AG08396 (cell line): Measurements from ENCODE around the gene KCNQ4.
A peak's percentile ranks its signal among the peaks of the same experiment; 100 is the strongest.

Source experiments
- DNase-seq: peaks from one replicate; pipeline ENCODE4 v3.0.0; 2012; ENCODE audit warnings: low spot score, mixed read lengths

Gene KCNQ4

DNA sequence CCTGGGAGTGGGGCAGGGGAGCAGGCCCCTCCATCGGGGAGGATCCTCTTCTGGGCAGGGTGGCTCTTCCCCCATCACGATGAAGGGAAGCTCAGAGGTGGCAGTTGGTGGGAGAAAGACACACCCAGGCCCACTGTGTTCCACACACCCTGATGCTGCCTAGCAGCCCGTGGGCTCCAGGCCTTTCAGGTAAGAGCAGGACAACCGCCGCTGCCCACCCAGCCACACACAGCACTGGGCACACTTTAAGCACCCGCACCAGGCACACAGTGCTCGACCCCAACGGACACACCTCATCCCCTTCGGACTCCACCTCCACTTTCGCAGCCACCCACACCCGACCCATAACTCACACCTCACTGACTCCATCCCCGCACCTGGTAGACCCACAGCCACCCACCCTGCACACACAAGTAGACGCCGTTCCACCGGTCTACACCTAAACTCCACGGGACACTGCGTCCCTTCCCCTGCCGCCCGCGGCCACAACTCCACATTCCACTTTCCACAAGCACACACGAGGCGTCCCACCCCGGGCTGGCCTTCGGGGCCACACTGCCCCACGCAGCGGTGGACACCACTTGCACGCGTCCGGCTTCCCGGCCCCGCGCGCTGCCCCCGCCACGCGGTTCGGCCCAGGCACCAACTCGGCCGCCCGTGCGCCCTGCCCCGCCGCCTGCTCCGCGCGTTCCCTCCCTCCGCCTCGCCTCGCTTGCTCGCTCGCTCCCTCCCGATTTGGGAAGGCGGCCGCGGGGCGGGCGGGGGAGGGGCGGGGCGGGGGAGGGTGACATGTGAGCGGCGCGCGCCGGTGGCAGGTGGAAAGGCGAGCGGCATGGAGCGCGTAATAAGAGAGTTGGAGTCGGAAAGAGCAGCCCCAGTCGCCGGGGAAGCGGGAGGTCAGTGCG is at the start of gene KCNQ4:
TSS of gene KCNQ4 (plus strand) at position 787 of the 905 bp plus-strand sequence. CDS start 307 bp downstream, outside the sequence.
- peak; percentile 58 for DNase-seq

DNA sequence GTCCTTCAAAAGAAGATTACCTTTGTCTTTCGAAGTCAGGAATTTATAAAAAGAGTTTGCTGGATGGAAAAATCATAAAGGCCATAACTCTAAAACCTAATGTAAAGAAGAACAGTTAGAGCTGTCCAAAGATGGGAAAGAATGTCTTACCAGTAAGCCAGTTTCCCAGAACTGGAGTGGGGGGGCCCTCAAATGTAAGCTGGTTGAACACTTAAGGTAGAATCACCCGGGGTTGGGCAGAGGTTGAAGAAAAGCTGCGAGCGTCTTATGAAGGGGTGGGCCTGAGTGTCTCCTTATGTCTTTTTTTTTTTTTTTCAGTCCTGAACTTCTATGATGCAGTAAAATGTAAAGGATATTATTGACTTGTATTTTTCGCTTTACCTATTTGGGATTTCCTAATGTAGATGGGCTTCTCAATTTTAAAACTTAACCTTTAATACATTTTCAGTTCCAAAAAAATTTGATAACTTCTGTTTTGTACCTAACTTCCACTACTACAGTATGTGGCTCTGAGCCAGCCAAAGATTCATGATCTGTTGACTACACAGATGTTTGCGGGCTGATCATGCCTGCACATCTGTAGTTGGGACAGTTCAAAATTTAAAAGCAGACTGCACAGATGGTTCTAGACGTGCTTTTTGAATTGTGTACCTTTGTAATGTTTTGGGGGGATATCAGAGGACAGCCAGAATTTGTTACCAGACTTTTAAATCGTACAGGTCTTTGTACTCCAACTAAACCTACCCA is 48.5 kb upstream of the KCNQ4 start:
- no peak for DNase-seq

DNA sequence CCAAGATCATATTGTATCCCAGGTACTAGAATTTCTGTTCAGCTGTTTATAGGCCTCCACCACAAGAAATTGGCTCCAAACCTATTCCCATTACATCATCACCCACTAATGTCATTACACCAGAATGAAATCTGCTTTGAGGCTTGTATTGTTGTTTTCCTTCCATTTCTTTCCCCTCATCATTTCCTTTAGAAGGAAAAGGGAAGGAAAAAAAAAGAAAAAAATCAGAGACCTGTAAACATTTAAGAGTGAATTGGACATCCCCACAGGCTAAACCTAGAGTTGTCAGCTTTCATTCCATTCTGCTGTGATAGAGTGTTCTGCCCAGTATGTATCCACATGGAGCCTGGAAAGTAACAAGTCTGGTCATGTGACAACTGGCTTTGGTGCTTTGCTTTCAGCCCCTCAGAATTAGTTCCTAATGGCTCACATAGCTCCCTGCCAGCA is 47.5 kb upstream of the KCNQ4 start:
- DNase-seq: no peak

DNA sequence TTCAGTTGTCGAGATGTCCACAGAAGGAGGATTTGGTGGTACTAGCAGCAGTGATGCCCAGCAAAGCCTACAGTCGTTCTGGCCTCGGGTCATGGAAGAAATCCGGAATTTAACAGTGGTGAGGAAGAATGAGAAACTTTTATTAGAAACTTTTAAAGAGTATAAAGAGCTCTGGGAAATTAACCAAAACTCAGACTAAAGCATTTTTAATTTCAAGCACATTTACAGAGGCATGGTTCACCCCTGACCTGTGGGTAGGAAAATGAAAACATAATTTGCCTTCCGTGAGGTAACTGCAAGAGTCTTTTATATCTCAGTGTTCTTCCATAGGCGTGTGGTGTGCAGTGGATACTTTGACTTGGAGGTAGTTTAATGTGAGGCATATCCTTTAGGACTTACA is 44.8 kb upstream of the KCNQ4 start:
- DNase-seq: no peak

DNA sequence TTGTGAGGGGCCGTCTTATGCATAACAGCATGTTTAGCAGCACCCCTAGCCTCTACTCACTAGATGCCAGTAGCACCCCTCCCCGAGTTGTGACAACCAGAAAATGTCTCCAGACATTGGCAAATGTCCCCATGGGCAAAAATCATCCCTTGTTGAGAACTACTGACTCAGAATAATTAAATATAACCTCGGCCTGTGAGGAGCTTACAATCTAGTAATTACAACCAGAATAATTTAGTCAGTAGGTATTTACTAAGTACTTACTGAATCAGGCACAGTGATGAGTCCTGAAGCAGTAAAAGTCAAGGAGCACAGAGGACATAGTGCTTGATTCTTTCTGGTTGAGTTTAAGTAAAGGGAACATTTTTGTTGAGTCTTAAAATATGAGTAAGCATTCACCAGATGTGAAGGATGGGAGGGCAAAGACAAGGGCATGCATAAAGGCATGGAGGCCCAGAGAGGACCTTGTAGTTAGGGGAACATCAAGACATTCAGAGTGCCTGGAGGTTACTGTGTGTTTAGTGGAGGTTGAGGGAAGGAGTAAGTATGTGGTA is 44.1 kb upstream of the KCNQ4 start:
- no peak for DNase-seq

DNA sequence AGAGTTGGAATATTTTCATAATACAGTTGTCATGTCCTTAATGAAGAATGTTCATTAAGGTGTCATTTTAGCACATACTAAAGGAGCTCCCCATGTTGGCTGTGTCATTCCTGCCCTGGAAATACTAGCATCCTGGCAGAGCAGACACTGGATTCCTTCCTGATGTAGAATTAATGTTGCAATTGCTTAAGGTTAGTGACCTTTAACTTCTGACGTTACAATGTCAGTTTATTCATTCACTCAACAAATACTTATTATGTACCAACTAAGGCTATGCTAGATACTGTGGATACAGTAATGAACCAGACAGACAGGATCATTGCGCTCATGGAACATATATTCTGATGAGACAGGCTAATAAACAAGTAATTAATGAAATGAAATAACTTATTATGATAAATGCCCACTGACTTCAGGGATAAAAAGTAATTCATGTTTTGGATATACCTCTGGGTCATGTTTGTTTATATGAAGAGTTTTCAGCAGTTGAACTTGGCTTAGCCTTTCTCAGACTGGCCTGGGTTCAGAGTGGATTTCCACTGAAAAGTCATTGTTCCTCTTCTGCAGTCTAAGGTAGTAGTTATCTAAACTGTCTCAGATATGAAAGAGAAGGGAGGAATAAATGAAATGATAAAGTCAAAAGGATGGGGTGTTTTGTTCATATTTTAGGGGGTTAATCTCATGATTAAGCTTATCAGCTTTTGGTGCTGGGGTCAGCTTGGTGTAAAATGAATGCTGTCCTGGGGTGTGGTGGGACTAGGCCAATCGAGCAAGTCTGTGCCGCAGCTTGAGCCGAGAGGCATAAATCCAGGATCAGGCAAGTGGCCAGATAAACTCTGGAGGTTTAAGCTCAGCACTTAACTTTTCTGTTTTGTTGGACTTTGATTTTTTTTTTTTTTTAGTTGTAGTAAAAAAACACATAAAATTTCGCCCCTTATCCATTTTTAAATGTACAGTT is 43.3 kb upstream of the KCNQ4 start:
- no peak for DNase-seq

DNA sequence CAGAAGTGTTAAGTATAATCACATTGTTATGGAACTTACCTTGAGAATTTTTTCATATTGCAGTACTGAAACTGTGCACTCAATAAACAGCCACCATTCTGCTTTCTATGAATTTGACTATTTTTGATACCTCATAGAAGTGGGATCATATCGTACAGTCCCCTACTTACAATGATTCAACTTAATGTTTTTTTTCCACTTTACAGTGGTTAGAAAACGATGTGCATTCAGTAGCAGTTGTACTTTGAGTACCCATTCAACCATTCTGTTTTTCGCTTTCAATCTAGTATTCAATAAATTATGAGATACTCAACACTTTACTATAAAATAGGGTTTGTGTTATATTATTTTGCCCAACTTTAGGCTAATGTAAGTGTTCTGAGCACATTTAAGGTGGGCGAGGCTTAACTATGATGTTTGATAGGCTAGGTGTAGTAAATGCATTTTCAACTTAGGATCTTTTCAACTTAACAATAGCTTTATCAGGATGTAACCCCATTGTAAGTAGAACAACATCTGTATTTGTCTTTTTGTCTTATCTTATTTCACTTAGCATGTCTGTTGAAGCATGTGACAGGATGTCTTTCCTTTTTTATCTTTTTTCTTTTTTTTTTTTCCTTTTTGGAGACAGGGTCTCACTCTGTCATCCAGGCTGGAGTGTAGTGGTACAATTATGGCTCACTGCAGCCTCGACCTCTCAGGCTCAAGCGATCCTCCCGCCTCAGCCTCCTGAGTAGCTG is 42.4 kb upstream of the KCNQ4 start:
- DNase-seq: no peak

DNA sequence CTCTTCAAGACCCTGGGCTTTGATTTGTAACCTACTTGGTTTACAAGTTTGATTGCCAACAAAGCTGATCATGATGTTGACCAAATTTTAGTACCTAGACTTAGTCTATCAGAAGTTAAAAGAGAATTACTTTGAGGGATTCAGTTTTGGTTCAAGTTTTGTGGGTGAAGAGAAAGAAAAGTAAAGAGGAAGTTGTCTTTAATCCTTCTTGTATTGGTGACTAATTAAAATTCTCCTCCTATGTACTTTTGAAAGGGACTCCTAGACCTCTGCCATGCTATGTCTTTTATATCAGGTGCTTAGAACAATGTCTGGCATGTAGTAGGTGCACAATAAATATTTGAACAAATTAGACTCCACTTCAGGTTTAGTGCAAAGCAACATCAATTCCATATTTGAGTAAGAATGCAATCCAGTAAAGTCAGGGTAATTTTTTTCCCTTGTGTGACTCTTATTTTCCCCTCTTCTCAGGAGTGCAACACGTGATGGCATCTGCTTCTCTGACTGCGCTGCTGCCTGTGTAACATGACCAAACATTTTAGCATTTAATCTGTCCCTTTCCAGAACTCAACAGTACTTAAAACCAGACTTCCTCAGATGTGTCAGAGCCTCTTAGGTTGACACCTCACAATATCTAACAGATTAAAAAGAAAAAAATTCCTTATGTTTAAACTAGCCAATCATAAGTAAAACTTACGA is 41.1 kb upstream of the KCNQ4 start:
- no peak for DNase-seq

DNA sequence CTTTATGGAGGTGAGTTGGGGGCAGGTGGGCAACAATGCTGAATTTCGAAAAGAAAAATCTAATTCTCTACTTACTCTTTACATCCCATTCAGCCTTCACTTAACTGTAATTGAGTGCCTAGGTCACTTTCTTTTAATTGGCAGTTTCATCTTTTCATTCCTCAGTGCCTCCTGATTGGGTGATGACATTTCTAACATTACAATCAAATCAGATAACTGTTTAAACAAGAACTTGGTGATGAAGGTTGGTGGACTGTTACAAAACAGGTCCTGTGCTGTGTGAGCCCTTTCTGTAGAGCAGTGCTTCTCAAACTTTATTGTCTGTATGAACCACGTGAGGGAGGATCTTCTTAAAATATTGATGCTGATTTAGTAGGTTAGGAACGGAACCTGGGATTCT is 40.1 kb upstream of the KCNQ4 start:
- no peak for DNase-seq

DNA sequence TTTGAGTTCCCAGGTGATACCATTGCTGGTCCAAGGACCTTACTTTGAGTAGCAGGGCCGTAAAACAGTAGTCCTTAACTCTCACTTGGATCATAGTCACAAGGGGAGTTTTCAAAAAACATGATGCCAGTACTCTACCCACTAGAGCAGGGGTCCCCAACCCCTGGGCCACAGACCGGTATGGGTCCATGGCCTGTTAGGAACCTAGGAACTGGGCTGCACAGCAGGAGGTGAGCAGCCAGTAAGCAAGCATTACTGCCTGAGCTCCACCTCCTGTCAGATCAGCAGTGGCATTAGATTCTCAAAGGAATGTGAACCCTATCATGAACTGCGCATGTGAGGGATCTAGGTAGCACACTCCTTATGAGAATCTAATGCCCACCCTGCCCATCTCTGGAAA is 39.7 kb upstream of the KCNQ4 start:
- no peak for DNase-seq

DNA sequence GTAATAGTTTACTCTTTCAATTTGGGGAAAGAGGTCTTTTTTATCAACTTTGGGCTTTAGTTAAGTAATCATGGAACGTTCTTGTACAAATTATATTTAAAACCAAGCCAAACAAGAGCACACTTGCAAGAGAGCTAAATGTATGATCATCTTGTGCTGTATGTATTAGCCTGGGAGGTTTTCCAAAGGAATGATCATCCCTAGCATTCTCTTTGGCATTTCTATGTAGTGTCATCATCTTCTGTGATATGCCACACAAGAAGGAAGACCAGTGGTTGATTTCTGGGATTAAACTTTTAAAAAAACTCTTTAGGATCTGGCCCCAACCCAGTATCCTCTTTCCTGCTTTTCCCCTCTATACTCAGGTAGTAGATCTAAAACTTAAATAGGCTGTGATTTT is 38.4 kb upstream of the KCNQ4 start:
- DNase-seq: peak; percentile 32

DNA sequence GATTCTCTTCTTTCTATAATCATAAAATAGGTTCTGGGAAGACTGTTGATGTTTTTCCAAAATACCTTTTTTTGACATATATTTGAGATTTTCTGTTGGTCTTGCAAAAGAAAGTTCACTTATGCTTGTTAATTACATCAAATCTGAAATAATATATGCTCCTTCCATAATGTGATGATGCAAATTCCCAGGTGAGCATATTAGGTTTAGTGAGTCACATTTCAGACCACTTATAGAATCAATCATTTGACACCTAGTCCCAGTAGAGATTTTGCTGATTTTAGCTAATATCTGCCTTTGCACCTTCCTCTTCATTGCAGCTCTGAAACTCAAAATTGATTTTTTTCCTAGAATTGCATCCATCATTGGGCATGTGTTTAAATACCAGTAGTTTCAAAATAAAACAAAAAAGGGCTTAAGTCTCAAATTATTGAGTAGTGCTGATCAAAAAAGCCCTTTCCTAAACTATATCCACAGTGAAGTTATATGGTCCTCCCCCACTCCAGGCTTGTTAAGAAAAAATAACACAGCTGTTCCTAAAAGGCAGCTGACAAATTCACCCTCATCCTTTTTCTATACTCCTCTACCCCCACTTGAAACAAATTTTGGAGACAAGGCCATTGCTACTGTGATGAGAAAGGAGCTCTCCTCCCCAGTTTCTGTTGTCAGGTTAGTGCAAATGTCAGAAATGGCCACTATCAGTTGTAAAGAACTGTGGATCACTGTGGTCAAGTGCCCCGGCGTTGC is 37.1 kb upstream of the KCNQ4 start:
- DNase-seq: no peak

DNA sequence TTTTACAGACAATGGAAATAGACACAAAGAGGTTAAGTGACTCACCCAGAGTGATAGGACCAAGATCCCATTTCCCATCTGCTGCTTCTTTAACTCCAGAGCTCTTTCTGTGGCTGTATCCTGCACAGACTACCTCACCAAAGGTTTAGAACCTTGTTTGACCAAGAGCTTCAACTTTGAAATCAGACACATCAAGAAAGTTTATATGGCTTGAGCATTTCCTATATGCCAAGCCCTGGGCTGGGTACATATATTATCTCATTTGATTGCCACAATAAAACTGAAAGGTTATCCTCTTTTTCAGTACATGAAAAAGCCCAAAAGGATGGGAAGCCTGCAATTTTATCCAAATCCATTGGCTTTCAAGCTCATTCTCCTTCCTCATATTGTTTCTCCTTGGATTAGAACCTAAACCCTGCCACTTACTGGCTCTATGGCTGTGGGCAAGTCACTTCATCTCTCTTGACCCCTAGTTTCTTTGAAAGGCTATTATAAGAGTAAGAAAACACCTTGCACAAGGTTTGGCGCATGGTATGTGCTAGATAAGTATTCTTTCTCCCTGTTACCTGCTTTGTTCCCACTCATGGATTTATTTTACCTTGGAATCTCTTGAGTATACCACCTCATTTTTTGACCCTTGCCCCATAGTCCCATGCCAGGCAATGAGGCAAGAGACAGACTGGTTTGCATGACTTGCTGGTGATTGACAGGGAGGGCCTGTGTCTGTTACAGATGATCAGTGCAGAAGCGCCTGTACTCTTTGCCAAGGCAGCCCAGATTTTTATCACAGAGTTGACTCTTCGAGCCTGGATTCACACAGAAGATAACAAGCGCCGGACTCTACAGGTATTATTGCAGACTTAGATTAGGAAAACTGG is 34.5 kb upstream of the KCNQ4 start:
- DNase-seq: no peak

DNA sequence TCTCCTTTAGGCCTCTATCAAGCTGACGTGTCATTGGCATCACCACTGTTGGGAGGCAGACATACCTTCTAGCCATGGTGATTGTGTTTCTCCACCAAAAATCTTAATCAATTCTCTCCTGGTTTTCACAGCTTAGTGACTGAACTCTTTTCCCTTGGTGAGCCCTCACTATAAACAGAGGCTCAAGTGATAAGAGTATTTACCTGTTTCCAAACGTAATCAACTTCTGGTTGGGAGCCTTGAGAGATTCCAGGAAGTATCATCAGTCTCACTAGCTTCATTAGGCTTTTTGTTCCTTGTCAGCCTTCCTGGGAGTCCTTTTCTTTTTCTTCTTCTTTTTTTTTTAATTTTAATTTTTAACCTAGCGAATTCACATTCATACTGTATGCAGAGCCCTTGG is 33.8 kb upstream of the KCNQ4 start:
- DNase-seq: no peak

DNA sequence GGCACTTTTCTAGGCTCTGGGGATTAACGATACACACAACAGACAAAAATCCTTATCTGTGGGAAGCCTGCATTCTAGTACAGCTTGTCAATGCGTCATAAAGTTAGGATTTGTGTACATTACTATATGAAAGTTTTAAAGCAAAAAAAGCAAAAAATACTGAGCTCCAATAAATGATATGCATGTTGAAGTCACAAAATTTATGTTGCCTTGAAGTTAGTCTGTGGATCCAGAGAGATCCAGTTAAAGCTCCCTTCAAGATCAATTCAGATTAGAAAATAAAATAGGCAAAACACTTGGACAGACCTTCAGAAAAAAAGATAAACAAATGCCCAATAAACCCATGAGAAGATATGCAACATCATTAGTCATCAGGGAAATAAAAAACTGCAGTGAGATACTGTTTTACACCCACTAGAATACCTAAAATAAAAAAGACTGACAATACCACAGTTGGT is 33.1 kb upstream of the KCNQ4 start:
- no peak for DNase-seq

DNA sequence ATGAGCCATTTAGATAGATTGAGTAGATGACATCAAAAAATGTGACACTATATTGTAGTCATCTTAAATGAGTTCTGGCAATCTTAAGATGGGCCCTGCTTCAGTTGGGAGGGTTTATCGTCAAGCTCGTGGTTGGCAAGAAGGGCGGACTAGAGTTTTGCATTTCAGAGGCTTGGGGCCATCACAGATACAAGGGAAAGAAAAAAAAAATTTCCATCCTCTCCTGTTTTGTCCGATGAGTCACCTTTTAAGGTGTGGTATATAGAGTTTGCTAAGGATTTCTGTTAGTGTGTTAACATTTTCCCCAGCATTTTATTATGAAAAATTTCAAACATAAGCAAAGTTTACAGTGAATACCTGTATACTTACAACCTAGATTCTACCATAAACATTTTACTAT is 31.8 kb upstream of the KCNQ4 start:
- no peak for DNase-seq

DNA sequence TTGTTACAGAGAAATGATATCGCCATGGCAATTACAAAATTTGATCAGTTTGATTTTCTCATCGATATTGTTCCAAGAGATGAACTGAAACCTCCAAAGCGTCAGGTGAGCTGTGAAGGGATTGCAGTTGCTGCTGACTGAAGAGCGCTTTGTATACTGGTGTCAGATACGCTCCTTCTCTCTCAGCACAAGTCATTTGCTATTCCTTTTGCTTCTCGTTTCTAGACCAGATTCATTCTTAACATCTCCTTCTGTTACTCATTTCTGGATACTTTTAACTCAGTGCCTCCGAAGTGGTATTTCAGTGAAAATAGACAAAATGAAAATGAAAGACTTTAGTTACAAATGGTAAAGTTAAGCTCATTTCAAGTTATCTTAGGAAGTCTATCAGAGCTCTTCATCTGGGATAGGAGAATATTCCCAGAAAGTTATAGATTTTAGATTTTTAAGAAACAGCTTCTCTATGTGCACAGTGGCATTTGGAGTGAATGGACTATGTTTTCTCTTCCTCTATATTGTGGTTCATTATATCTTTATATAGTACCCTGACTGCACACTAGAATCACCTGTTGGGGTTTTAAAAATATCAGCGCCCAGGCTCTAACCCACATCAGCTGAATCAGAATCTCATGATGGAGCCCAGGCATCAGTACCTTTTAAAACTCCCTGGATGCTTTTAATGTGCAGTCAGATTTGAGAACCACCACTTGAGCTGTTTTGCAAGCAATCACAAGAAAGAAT is 30.3 kb upstream of the KCNQ4 start:
- no peak for DNase-seq

DNA sequence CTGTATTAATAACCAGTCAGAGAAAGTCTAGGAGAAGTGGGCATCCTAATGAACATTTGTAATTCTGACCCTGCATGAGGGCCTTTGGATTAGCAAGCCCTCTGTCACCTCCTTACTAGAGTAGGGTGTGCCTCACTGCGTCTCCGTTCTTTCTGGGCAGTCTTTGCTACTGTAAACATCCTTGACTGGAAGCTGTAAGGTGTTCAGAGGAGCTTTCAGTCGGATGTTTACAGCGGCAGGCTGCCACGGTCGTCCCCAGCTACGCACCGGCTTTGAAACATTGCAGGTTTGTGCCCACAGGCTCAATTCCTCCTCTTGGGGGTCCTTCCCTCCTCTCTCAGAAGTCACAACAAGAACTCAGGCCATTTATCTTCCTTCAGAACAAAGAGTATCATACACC is 29.4 kb upstream of the KCNQ4 start:
- no peak for DNase-seq
